ENCODE measurements around the gene EIPR1. TPM values are rescaled to one million over a fixed set of nuclear protein-coding genes. Genes with fewer than 3 reads are reported as not detected.
A peak's percentile ranks its signal among the peaks of the same experiment; 100 is the strongest.

Gene EIPR1
- total and polyA plus RNA-seq, 5 experiments from 2014 or later, result 26.8 to 42.2 (median 38.1) TPM

- POLR2A ChIA-PET, result no interaction called here
- ATAC-seq (no peak), DNase-seq (peak in 1 of 10 donors; percentile 15)
- Mint-ChIP-seq H3K4me1 (peaks cover 0 to 8% (median 0%) of the 10 kb centered on the region in 4 donors), H3K36me3 (peaks cover 4 to 26% (median 9%) of the 10 kb centered on the region in 3 donors), H3K27ac (peak overlapping the region in 2 of 10 donors; percentile 7 to 45), H3K9me3 (no peaks in the 10 kb centered on the region), H3K4me3 (no peak overlapping the region), H3K27me3 (no peaks in the 10 kb centered on the region)
Observed at GRCh38 chr2:3177891-3178577, 199.6 kb downstream of the EIPR1 start.

GRCh38 chr2:3176869-3177255 is 200.8 kb downstream of the EIPR1 start:
- POLR2A ChIA-PET, result no interaction called here
- no peak for ATAC-seq

GRCh38 chr2:3176071-3176868 is 201.3 kb downstream of the EIPR1 start:
- H3K36me3 Mint-ChIP-seq, result peaks cover 4 to 40% (median 18%) of the 10 kb centered on the region in 3 donors
- no peak for ATAC-seq
- no peak for DNase-seq
- POLR2A ChIA-PET, result no interaction called here
- H3K27me3 Mint-ChIP-seq, result no peaks in the 10 kb centered on the region
- H3K4me3 Mint-ChIP-seq, result no peak overlapping the region
- H3K27ac Mint-ChIP-seq, result no peak overlapping the region
- no peaks in the 10 kb centered on the region for H3K9me3 Mint-ChIP-seq
- peaks cover 0 to 10% (median 0%) of the 10 kb centered on the region in 4 donors for H3K4me1 Mint-ChIP-seq

More at GRCh38 chr2:3176869-3177255, 200.8 kb downstream of the EIPR1 start:
- Mint-ChIP-seq H3K27me3 (no peaks in the 10 kb centered on the region), H3K4me1 (peaks cover 0 to 8% (median 0%) of the 10 kb centered on the region in 4 donors), H3K9me3 (no peaks in the 10 kb centered on the region), H3K4me3 (no peak overlapping the region), H3K36me3 (peaks cover 4 to 34% (median 16%) of the 10 kb centered on the region in 3 donors), H3K27ac (no peak overlapping the region)
- DNase-seq, result no peak

- DNase-seq (no peak), ATAC-seq (no peak)
- Mint-ChIP-seq H3K9me3 (no peaks in the 10 kb centered on the region), H3K4me3 (no peak overlapping the region), H3K27me3 (no peaks in the 10 kb centered on the region), H3K36me3 (peaks cover 4 to 43% (median 20%) of the 10 kb centered on the region in 3 donors), H3K4me1 (peaks cover 0 to 5% (median 0%) of the 10 kb centered on the region in 4 donors), H3K27ac (no peak overlapping the region)
- POLR2A ChIA-PET, result no interaction called here
Observed at GRCh38 chr2:3175568-3175955, 202.1 kb downstream of the EIPR1 start.

GRCh38 chr2:3174626-3175567 is 202.7 kb downstream of the EIPR1 start:
- no peaks in the 10 kb centered on the region for H3K27me3 Mint-ChIP-seq
- DNase-seq (no peak), ATAC-seq (no peak)
- no peak overlapping the region for H3K27ac Mint-ChIP-seq
- peaks cover 0 to 3% (median 0%) of the 10 kb centered on the region in 4 donors for H3K4me1 Mint-ChIP-seq
- no peaks in the 10 kb centered on the region for H3K9me3 Mint-ChIP-seq
- H3K4me3 Mint-ChIP-seq, result no peak overlapping the region
- H3K36me3 Mint-ChIP-seq, result peaks cover 4 to 43% (median 20%) of the 10 kb centered on the region in 3 donors
- POLR2A ChIA-PET, result no interaction called here

GRCh38 chr2:3173031-3173430 is 204.6 kb downstream of the EIPR1 start:
- no peak overlapping the region for H3K4me3 Mint-ChIP-seq

GRCh38 chr2:3172265-3172935 is 205.2 kb downstream of the EIPR1 start:
- no peaks in the 10 kb centered on the region for H3K27me3 Mint-ChIP-seq
- no peak for ATAC-seq
- no peak for DNase-seq

More at GRCh38 chr2:3173031-3173430, 204.6 kb downstream of the EIPR1 start:
- ATAC-seq (no peak), DNase-seq (no peak)
- POLR2A ChIA-PET, result no interaction called here
- H3K9me3 Mint-ChIP-seq, result no peaks in the 10 kb centered on the region
- H3K36me3 Mint-ChIP-seq, result peaks cover 4 to 48% (median 18%) of the 10 kb centered on the region in 3 donors
- H3K27ac Mint-ChIP-seq, result peak overlapping the region in 1 of 10 donors; percentile 49
- H3K4me1 Mint-ChIP-seq, result peaks cover 0 to 3% (median 0%) of the 10 kb centered on the region in 4 donors
- no peaks in the 10 kb centered on the region for H3K27me3 Mint-ChIP-seq

GRCh38 chr2:3171564-3172264 is 205.9 kb downstream of the EIPR1 start:
- DNase-seq (no peak), ATAC-seq (no peak)
- POLR2A ChIA-PET, result no interaction called here
- Mint-ChIP-seq H3K27me3 (no peaks in the 10 kb centered on the region), H3K9me3 (peaks cover 0 to 9% (median 0%) of the 10 kb centered on the region in 9 donors), H3K4me1 (peaks cover 0 to 3% (median 0%) of the 10 kb centered on the region in 4 donors), H3K36me3 (peaks cover 0 to 47% (median 24%) of the 10 kb centered on the region in 3 donors), H3K4me3 (no peak overlapping the region), H3K27ac (peak overlapping the region in 1 of 10 donors; percentile 14)

More at GRCh38 chr2:3172265-3172935, 205.2 kb downstream of the EIPR1 start:
- Mint-ChIP-seq H3K9me3 (peaks cover 0 to 4% (median 0%) of the 10 kb centered on the region in 9 donors), H3K27ac (peak overlapping the region in 1 of 10 donors; percentile 33), H3K4me3 (no peak overlapping the region), H3K36me3 (peaks cover under 1 to 45% (median 19%) of the 10 kb centered on the region in 3 donors), H3K4me1 (peaks cover 0 to 3% (median 0%) of the 10 kb centered on the region in 4 donors)
- POLR2A ChIA-PET, result no interaction called here

GRCh38 chr2:3170792-3171455 is 206.7 kb downstream of the EIPR1 start:
- H3K27me3 Mint-ChIP-seq, result no peaks in the 10 kb centered on the region
- peaks cover 0 to 54% (median 32%) of the 10 kb centered on the region in 3 donors for H3K36me3 Mint-ChIP-seq
- ATAC-seq (no peak), DNase-seq (no peak)
- H3K27ac Mint-ChIP-seq, result no peak overlapping the region
- H3K9me3 Mint-ChIP-seq, result peaks cover 0 to 11% (median 3%) of the 10 kb centered on the region in 9 donors
- peaks cover 0 to 3% (median 0%) of the 10 kb centered on the region in 4 donors for H3K4me1 Mint-ChIP-seq
- POLR2A ChIA-PET, result no interaction called here
- H3K4me3 Mint-ChIP-seq, result no peak overlapping the region

GRCh38 chr2:3169106-3169870 is 208.3 kb downstream of the EIPR1 start:
- Mint-ChIP-seq H3K27me3 (no peaks in the 10 kb centered on the region), H3K36me3 (peaks cover 8 to 48% (median 40%) of the 10 kb centered on the region in 3 donors), H3K4me1 (peaks cover 0 to 3% (median 0%) of the 10 kb centered on the region in 4 donors), H3K4me3 (no peak overlapping the region), H3K27ac (no peak overlapping the region), H3K9me3 (peaks cover 0 to 26% (median 10%) of the 10 kb centered on the region in 9 donors)
- POLR2A ChIA-PET, result no interaction called here
- DNase-seq (no peak), ATAC-seq (no peak)
